ENCODE results near the gene PLA2G4D. TPM values are rescaled to one million over a fixed set of nuclear protein-coding genes. Genes with fewer than 3 reads are reported as not detected.

Gene PLA2G4D
- polyA plus RNA-seq, 1 of the 3 experiments (the other 2 are of a cell fraction), result not detected

- POLR2A ChIA-PET, result no interaction called here
- Histone ChIP-seq H3K79me2 (ENCODE audit: insufficient read depth) (no peaks in the 10 kb centered on the region), H3K4me3 (ENCODE audit: low read depth in 2 of 2, low read length in 1 of 2) (no peak overlapping the region), H3K36me3 (replicated peaks in 1 of 2; ENCODE audit: control insufficient read depth in 1 of 2, insufficient read depth in 2 of 2, low read length in 1 of 2) (no peaks in the 10 kb centered on the region), H3K4me1 (ENCODE audit: control insufficient read depth in 1 of 2, insufficient read depth in 2 of 2, low read depth in 1 of 2, low read length in 1 of 2) (peaks cover 0 to 3% of the 10 kb centered on the region in 2 experiments; a peak in 1 of 4 replicates), H4K20me1 (ENCODE audit: insufficient read depth) (no peaks in the 10 kb centered on the region), H3F3A (replicated peaks; ENCODE audit: insufficient read depth) (no peaks in the 10 kb centered on the region), H3K9ac (no peak overlapping the region), H3K27ac (ENCODE audit: low read depth in 2 of 2, low read length in 1 of 2) (no peak overlapping the region), H2AFZ (ENCODE audit: low read depth) (no peak overlapping the region), H3K9me2 (no peaks in the 10 kb centered on the region), H3K4me2 (no peak overlapping the region), H3K9me3 (no peaks in the 10 kb centered on the region), H3K27me3 (ENCODE audit: insufficient read depth) (peaks cover 17% of the 10 kb centered on the region)
- CTCF ChIA-PET, result interaction anchor here (0.8 to 2.5 kb wide), 8 partner anchors 8 to 141 kb away, joined by 3 to 9 read pairs (median 4); no protein-coding TSS in a partner anchor
- DNase-seq, result no peak
- TF ChIP-seq SMC3 (IDR thresholded peaks at IDR 0.05; ENCODE audit: low read depth, low read length) (no peak), JUND (IDR thresholded peaks at IDR 0.05) (no peak), YY1 (IDR thresholded peaks at IDR 0.05; ENCODE audit: low read depth) (no peak), REST (IDR thresholded peaks at IDR 0.05; ENCODE audit: low read depth, low read length) (no peak)
- 50% methylated on average over 7 of the region's 8 CpGs for WGBS (ENCODE audit: low lambda C conversion rate)
These were observed 36.1 kb upstream of the PLA2G4D start for GRCh38 chr15:42130246-42130986.

GRCh38 chr15:42129364-42129763 lies 35.0 kb upstream of the PLA2G4D start:
- peaks cover 18% of the 10 kb centered on the region for H3K27me3 ChIP-seq (ENCODE audit: insufficient read depth)
- no peak overlapping the region for H3K4me2 ChIP-seq
- TF ChIP-seq FOXJ3 (CRISPR knock-in tag; IDR thresholded peaks at IDR 0.05) (no peak), GABPA (IDR thresholded peaks at IDR 0.05; ENCODE audit: low read depth) (no peak), PBX3 (IDR thresholded peaks at IDR 0.05) (no peak), RFX5 (IDR thresholded peaks at IDR 0.05; ENCODE audit: low read length) (no peak), MAX (IDR thresholded peaks at IDR 0.05; ENCODE audit: low read depth) (no peak), MEF2A (IDR thresholded peaks at IDR 0.05; ENCODE audit: borderline replicate concordance, low read depth) (no peak), TAF1 (IDR thresholded peaks at IDR 0.05; ENCODE audit: borderline replicate concordance, low read depth, low read length) (no peak), RXRA (IDR thresholded peaks at IDR 0.05; ENCODE audit: borderline replicate concordance, low read depth) (no peak), EZH2phosphoT487 (IDR thresholded peaks at IDR 0.05; ENCODE audit: borderline replicate concordance, low read depth) (no peak), POLR2AphosphoS5 (IDR thresholded peaks at IDR 0.05; ENCODE audit: low read depth, low read length) (no peak), NRF1 (IDR thresholded peaks at IDR 0.05; ENCODE audit: low read depth, low read length) (no peak), ZBTB33 (IDR thresholded peaks at IDR 0.05; ENCODE audit: borderline replicate concordance, low read depth) (no peak)
- no peaks in the 10 kb centered on the region for H3K79me2 ChIP-seq (ENCODE audit: insufficient read depth)
- H4K20me1 ChIP-seq (ENCODE audit: insufficient read depth), result no peaks in the 10 kb centered on the region
- H3K27ac ChIP-seq (ENCODE audit: low read depth in 2 of 2, low read length in 1 of 2), result no peak overlapping the region
- H2AFZ ChIP-seq (ENCODE audit: low read depth), result no peak overlapping the region
- H3K9me3 ChIP-seq, result no peaks in the 10 kb centered on the region
- ChIA-PET POLR2A (no interaction called here), CTCF (interaction anchor here (1.1 to 2.5 kb wide), 3 partner anchors 9 to 72 kb away, joined by 3 to 6 read pairs (median 4); no protein-coding TSS in a partner anchor)
- no peaks in the 10 kb centered on the region for H3F3A ChIP-seq (replicated peaks; ENCODE audit: insufficient read depth)
- WGBS (ENCODE audit: low lambda C conversion rate), result 54% methylated on average over 2 of the region's 2 CpGs
- H3K36me3 ChIP-seq (replicated peaks in 1 of 2; ENCODE audit: control insufficient read depth in 1 of 2, insufficient read depth in 2 of 2, low read length in 1 of 2), result no peaks in the 10 kb centered on the region
- H3K9me2 ChIP-seq, result no peaks in the 10 kb centered on the region
- H3K4me1 ChIP-seq (ENCODE audit: control insufficient read depth in 1 of 2, insufficient read depth in 2 of 2, low read depth in 1 of 2, low read length in 1 of 2), result peaks cover 0 to 3% of the 10 kb centered on the region in 2 experiments; a peak in 1 of 4 replicates
- no peak overlapping the region for H3K9ac ChIP-seq
- no peak for DNase-seq
- no peak overlapping the region for H3K4me3 ChIP-seq (ENCODE audit: low read depth in 2 of 2, low read length in 1 of 2)

Measured in SK-N-SH (cell line).